Effector CD8-positive, alpha-beta T cell (primary cell): ENCODE results near the gene TM9SF2.
"Not testable (repeated sequence)": the region's sequence is repeated elsewhere in the genome, so short reads cannot be mapped to it uniquely, and the experiment has no call there.

ENCODE experiments used
- DNase-seq: peaks from one replicate; lab custom pipeline; 2025; lab: John Stamatoyannopoulos, UW

TM9SF2 gene

GRCh38 chr13:99536023-99536422 lies 34.8 kb downstream of the TM9SF2 start:
- DNase-seq = no peak

DNA sequence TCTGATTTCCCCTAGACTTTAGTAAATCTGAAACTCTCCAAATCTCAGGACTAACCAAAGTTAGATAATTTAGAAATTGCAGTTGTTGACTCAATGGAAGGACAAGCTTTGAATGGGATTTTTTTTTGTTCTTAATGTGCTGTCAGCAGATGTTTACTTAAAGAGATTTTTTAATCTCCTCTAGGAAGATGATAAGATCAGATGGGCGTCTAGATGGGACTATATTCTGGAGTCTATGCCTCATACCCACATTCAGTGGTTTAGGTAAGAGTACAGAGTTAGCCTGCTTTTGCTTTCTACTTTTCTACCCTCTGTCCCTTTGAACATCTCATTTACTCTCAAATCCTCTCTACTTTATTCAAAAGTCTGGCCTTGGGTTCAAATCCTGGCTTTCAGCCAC lies 39.3 kb downstream of the TM9SF2 start:
- no peak for DNase-seq

DNA sequence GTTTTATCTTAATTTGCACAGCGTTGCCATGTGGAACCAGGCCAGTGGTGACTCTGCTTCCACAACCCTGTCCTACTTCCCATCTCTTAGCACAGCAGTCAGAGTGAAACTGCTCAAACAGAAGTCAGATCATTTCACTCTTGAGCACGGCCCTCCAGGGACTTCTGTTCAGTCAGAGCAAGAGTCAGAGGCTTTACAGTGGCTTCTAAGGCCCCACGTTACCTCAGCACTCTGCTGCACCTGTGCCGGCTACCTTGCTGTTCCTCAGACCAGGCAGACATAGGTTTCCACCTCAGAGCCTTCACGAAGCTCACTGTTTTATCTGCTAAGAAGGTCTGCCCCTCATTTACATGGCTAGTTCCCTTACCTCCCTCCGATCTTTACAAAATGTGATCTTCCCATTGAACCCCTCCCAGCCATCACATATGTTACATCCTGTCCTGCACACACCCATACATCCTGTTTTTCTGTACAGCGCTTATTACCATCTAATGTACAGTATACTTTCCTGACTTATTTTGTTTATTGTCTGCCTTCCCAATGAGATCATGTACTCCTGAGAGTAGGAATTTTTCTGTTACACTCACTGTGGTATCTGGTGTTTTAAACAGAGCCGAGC lies 41.6 kb downstream of the TM9SF2 start:
- DNase-seq = no peak

DNA sequence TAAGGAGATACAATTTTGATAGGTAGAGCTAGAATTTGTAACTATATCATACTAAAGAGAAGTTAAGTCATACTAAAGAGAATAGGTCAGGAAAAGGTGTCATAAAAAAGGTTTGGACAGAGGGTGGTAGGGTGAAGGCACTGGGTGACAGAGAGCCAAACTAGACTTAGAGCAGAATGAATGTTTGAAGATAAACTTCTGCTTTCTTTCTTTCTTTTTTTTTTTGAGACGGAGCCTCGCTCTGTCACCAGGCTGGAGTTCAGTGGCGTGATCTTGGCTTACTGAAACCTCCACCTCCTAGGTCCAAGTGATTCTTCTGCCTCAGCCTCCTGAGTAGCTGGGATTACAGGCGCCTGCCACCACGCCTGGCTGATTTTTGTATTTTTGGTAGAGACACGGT lies 44.1 kb downstream of the TM9SF2 start:
- no peak for DNase-seq

GRCh38 chr13:99545979-99546378 lies 44.7 kb downstream of the TM9SF2 start:
- no peak for DNase-seq

- DNase-seq = no peak
Measured at GRCh38 chr13:99546878-99547277, 45.6 kb downstream of the TM9SF2 start.

GRCh38 chr13:99548448-99548847 lies 47.2 kb downstream of the TM9SF2 start:
- DNase-seq = no peak

DNA sequence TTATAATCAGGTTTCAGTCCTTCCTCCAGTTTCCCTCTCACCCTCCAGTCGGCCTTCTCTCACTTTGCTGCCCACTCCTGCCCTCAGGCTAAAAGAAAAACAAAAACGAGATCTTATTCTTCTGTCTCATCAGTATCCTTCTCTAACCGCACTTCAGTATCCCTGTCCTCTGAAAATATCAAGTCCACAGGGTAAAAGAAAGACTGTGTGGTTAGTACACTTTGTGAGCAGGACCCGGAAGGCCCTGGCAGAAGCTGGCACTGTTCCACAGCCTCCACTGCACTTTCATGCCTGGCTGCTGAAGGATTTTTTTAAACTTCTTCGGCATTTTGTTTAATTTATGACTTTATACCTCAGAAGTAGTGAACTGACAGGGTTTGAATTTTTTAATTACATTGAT lies 51.8 kb downstream of the TM9SF2 start:
- no peak for DNase-seq

DNA sequence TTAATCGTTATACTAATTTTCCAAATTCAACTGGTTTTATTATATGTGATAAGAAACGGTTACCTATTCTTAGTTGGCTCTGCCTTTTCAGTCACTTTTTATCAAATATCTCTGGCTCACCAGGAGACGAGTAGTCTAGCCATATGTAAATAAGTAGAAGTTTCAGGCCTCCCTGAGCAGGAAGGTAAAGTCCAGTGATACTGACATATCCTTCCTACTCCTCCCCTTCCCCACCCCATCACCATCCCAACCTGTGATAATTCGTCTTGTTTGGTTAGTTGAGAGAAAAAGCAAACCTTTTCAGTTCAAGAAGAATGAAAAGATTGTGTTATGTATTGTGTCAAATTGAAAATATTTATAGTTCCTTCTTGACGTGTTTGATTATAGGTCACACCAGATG lies 53.9 kb downstream of the TM9SF2 start:
- no peak for DNase-seq

GRCh38 chr13:99556867-99557443 lies 55.7 kb downstream of the TM9SF2 start:
- DNase-seq = no peak

GRCh38 chr13:99558570-99559180 lies 57.4 kb downstream of the TM9SF2 start:
- no peak for DNase-seq

DNA sequence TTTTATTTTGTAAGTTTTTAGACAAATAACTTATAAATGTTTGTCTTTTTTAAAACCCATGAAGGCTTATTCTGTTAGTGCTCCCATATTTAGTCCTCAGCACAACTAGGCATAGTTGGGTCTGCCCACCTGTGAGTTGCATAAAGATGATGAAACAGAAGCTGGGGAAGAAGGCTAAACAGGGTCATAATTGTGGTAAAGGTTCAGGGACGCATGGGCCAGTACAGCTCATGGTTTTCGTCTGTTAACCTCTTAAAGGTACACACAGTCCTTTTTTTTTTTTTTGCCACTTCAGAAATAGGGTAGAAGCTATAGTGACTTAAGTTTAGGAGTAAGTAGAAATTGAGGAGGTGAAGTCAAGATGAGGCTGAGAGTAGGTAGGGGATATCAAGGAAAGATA lies 58.3 kb downstream of the TM9SF2 start:
- DNase-seq = no peak

DNA sequence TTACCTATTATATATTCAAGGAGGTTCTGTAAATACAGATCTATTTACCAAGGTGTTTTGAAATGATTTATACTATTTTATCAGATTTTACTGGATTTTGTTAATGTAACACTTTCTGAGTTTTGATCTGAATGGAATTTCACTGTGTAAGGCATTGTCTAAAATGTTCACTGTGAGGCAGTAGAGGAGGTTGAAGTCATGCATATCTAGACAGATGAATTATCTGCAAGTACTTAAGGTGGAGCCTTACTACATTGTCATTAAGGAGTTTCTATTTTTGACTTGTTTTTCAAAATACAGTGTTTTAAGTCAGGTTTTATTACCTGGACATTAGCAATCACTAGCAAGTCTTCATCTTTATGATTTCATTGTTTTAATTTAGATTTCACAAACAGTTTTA lies 62.1 kb downstream of the TM9SF2 start:
- DNase-seq = no peak

GRCh38 chr13:99564386-99564785 lies 63.1 kb downstream of the TM9SF2 start:
- no peak for DNase-seq

DNA sequence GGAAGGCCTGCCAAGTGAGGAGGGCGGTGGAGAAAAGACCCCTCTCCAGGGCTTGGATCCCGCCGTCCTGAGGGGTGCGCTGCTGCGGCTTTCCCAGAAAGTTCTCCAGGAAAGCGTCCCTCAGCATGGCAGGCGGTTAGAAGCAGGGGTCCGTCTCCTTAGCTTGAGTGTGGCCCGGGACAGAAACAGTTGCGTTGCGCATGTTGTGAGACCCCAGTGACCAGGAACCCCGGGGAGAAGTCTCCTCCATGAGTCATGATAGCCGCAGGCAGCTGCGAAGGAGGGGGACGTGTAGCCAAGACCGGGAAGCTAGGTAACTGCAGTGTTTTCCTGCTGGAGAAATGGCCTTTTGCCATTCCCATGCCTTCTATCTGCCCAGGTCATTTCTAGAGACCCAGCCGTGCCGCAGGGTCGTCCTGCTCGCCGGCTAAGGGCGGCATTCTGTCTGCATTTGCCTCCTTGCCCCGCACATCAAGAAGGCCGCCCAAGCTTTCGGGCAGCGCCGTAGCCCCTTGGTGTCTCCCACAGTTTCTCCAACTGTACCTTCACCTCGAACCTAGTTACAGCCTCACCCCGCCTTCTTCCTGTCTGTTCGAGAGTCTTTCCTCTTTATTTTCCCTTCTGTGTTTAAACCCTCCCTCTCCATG lies 64.3 kb downstream of the TM9SF2 start:
- no peak for DNase-seq

DNA sequence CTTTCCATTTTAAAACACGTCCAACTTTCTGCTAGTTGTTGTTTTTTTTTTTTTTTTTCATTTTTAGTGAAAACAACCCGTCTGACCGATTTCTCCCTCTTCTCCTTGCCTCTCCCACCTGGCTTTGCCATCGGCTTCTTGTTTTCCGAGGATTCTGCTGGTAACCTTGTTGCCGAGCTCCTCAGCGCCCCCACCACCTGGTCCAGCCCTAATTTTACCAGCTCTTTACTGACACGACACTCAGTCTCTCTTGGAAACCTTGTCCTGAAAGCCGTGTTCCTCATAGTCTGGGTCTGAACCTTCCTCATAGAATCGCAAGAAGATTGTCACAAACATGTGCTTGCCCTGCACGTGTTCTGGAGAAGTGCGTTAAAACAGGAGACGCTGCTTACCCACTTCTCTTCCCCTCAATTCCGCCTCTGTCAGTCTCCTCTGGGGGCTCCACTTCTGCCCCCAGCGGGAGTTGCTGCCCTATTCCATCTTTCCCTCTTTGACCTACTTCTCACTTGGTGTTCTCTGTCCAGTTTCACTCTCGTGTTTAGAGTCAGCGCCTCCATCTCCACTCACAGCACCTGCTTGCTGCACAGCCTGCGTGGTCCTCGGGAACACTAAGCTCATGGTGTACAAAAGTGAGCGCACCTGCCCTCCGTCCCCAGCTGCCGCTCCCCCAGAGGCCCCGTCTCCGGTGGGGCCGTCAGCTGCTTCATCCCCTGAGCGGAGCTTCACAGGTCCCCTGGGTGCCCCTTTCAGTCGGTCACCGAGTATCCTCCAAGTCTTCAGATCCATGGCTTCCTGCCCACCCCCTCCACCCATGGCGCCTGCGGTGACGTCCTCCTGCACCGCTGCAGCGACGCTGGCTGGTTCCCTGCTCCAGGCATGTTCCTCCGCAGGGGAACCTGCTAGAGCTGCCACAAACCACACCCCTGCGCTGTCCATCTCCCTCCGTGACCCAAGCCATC lies 65.1 kb downstream of the TM9SF2 start:
- no peak for DNase-seq

GRCh38 chr13:99568901-99569300 lies 67.6 kb downstream of the TM9SF2 start:
- DNase-seq = not testable (repeated sequence)

DNA sequence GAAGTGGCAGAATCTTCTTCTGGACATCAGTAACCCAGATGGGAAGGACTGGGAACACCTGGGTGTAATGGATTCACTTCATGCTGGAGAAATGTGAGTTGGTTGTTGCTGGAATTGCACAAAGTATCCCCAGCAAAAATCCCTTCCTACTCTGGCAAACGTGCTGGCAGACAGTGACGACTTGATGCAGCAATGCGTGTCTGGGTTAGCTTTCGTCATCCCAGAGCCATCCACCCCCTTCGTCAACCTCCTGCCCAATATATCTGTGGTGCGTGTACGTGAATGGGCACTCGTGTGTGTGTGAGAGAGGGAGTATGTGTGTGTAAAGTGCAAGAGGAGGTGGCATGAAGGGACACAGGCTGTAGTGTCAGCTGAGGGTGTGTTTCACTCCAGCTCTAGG lies 70.9 kb downstream of the TM9SF2 start:
- no peak for DNase-seq

DNA sequence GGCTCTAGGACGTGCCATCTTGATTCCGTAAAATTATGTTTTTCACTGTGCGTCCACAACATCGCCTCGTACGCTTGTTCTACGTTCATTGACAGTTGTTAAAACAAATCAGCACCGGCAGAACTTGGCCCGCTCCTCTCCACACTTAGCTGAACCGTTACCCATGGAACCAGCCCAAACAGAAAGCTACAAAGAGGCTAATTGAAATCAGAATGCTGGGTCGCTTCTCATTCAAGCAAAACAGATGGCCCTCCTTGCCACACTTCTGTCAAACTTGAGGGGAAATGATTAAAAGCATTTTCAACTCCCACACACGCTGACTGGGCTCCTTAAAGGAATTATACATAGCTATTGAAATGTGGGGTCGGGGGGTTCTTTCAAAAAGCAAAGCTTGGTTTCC lies 71.6 kb downstream of the TM9SF2 start:
- no peak for DNase-seq

GRCh38 chr13:99575376-99576120 lies 74.3 kb downstream of the TM9SF2 start:
- DNase-seq = no peak
